Measurements from ENCODE around the gene BAZ1B. TPM values are rescaled to one million over a fixed set of nuclear protein-coding genes. Genes with fewer than 3 reads are reported as not detected.
"Not testable (repeated sequence)": the region's sequence is repeated elsewhere in the genome, so short reads cannot be mapped to it uniquely, and the experiment has no call there.

BAZ1B gene
- total RNA-seq, 1 experiment from 2014 or later: 81.9 TPM

DNA sequence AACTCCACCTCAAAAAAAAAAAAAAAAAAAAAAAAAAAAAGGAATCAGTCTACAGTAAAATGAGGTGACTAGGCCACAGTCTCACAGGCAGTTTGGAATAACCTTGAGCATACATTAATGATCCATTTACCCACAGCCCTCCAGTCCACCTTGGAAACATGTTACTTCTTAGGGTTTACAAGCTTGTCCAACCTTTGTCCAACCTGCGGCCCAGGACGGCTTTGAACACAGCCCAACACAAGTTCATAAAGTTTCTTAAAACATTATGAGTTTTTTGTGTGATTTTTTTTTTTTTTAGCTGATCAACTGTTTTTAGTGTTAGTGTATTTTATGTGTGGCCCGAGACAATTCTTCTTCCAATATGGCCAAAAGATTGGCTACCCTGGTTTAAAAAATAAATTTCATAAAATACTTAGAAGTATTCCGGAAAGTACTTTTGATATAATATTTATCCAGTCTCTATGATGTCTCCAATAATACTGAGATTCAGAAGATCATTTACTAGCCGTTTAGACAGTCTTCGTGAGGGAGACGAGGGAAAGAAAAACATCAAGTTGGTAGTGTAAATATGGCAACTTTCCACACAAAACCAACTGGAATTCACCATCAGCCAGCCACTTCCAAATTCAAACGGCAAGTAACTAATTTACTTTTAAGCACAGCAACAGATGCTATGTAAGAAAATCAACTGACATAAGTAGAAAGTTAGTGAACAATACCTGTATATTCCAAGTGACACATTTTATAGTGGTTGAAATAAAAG, 9.9 kb downstream of the BAZ1B start:
- DNase-seq (ENCODE audit: extremely low read depth, low read depth): no peak

GRCh38 chr7:73509463-73509862, 12.6 kb downstream of the BAZ1B start:
- DNase-seq (ENCODE audit: extremely low read depth, low read depth): no peak

- DNase-seq (ENCODE audit: extremely low read depth, low read depth): no peak
Observed at GRCh38 chr7:73507556-73507955, 14.5 kb downstream of the BAZ1B start.

GRCh38 chr7:73504920-73505319, 17.2 kb downstream of the BAZ1B start:
- no peak for DNase-seq (ENCODE audit: extremely low read depth, low read depth)

- DNase-seq (ENCODE audit: extremely low read depth, low read depth): no peak
Observed at GRCh38 chr7:73504017-73504416, 18.1 kb downstream of the BAZ1B start.

- no peak for DNase-seq (ENCODE audit: extremely low read depth, low read depth)
Observed at GRCh38 chr7:73503229-73503628, 18.9 kb downstream of the BAZ1B start.

DNA sequence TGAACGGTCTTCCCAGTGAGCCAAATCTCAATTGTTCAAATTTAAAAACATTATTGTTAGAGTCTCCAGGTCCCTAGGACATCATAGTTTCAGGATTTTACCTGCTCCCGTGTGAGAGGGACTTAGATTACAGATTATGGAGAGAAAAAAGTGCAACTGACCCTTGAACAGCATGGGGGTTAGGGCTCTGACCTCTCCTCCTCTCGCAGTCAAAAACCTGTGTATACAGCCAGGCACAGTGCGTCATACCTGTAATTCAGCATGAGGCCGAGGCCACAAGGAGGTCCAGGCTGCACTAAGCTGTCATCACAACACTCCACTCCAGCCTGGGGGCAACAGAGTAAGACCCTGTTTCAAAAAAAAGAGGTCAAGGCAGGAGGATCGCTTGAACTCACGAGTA, 25.5 kb downstream of the BAZ1B start:
- no peak for DNase-seq (ENCODE audit: extremely low read depth, low read depth)

GRCh38 chr7:73495507-73495906, 26.6 kb downstream of the BAZ1B start:
- not testable (repeated sequence) for DNase-seq (ENCODE audit: extremely low read depth, low read depth)

DNA sequence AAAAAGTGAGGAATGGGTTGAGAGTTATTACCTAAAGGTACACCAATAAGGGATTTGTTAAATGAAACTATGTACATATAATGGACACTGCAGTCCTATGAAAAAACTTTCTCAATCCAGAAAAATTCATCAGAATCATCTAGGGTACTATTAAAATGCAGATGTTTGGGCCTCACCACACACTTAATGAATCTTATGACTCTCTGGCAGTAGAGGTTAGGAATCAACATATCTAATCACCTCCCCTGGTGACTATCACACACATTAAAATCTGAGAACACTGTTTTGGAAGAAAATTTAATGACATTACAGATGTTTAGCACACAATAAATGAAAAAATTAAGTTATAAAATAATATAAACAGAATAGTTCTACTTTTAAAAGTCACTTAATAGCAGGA, 32.1 kb downstream of the BAZ1B start:
- DNase-seq (ENCODE audit: extremely low read depth, low read depth): no peak

- DNase-seq (ENCODE audit: extremely low read depth, low read depth): no peak
Observed at GRCh38 chr7:73487486-73487885, 34.6 kb downstream of the BAZ1B start.

DNA sequence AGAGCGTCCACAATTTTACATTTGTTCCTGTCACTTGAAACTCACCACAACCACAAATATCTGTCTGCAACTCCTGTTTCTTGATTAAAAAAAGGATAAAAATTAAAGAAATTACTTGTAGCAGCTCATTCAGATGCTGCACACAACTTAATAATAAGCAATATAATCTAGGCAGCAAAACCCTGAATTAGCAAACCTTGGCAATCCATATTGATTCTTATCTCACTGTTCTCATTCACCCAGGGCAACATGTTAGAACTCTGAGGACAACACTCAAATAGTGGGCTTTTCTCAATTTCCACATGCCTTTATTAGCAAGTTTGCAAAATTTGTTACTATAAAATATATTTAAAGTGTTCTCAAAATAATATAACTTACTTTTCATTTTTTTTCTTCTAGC, 38.9 kb downstream of the BAZ1B start:
- DNase-seq (ENCODE audit: extremely low read depth, low read depth): no peak

- no peak for DNase-seq (ENCODE audit: extremely low read depth, low read depth)
Observed at GRCh38 chr7:73482746-73483145, 39.3 kb downstream of the BAZ1B start.

DNA sequence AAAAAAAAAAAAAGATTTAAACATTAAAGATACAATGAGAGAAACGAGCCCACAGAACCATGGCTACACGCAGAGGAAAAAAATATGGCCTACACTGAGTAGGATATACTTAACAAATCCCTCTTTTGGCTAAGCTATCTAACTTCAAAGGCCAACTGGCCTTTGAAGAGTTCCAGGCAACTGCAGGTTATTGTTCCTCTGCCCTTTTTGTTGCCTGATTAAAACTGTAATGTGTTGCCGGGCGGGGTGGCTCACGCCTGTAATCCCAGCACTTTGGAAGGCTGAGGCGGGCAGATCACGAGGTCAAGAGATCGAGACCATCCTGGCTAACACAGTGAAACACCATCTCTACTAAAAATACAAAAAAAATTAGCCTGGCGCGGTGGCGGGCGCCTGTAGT, 40.6 kb downstream of the BAZ1B start:
- not testable (repeated sequence) for DNase-seq (ENCODE audit: extremely low read depth, low read depth)

GRCh38 chr7:73478549-73478948, 43.5 kb downstream of the BAZ1B start:
- no peak for DNase-seq (ENCODE audit: extremely low read depth, low read depth)

GRCh38 chr7:73477376-73477775, 44.7 kb downstream of the BAZ1B start:
- no peak for DNase-seq (ENCODE audit: extremely low read depth, low read depth)

DNA sequence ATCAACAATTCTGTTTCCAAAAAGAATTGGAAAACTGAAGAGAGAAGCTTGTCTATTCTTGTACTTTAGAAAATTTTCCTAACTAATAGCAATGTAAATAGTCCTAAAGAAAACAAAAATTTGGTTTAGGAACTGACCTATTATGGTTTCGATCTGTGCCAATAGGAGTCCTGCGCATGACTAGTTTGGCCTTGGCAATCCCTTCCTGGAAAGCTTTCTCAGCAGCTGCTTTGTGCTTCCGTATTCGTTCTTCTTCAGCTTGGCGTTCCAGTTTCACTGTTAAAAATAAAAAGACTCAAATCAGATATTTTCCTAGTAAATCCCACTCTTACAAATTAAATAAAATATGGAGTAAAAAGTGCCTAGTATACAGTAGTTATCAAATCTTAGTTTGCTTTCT, 51.9 kb downstream of the BAZ1B start:
- DNase-seq (ENCODE audit: extremely low read depth, low read depth): no peak

GRCh38 chr7:73467046-73467445, 55.0 kb downstream of the BAZ1B start:
- not testable (repeated sequence) for DNase-seq (ENCODE audit: extremely low read depth, low read depth)

- no peak for DNase-seq (ENCODE audit: extremely low read depth, low read depth)
Observed at GRCh38 chr7:73466112-73466511, 56.0 kb downstream of the BAZ1B start.

DNA sequence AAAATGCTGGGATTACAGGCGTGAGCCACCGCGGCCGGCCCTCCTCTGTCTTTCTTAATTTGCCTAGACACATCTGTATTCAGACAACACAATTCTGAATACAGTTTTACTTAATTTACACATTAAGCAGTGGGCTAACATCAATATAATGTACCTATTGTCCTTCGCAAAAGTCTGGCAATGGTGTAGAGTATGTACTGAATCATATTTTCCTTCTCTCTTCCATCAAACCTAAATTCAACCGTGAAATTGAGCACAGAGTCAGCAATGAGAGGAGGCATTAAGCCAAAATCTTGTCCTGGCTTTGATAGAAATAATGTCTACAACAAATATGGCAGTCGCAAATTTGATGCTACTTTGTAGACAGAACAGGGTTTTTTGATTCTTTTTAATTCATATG, 58.1 kb downstream of the BAZ1B start:
- no peak for DNase-seq (ENCODE audit: extremely low read depth, low read depth)

- no peak for DNase-seq (ENCODE audit: extremely low read depth, low read depth)
Observed at GRCh38 chr7:73463260-73463659, 58.8 kb downstream of the BAZ1B start.

DNA sequence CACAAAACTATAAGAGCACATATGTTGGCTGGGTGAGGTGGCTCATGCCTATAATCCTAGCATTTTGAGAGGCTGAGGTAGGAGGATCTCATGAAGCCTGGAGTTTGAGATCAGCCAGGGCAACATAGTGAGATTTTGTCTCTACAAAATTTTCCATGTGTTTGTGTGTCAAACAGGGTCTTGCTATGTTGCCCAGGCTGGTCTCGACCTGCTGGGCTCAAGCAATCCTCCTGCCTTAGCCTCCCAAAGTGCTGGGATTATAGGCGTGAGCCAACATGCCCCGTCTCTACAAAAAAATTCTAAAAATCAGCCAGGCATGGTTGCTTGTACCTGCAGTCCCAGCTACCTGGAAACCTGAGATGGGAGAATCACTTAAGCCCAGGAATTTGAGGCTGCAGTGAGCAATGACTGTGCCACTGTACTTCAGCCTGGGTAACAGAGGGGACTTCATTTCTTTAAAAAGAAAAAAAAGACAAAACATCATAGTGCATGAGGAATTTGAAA, 60.3 kb downstream of the BAZ1B start:
- DNase-seq (ENCODE audit: extremely low read depth, low read depth): no peak

DNA sequence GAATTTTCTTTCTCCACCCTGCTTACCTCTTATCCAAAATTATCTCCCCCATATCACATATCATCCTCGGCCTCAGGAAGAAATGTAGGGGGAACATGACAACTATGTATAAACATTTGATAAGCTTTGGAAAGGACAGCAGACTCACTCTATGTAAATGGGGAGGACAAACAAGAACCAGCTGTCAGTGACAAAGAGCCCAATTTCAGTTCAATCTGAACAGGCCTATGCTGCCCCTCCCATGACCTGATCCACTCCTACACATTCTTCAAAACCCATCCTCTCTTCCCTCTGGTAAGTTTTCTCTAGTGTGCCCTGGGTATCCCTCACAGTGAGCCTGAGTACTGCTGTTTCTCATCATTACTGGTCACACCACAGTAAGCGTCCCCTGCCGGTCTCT, 67.7 kb downstream of the BAZ1B start:
- no peak for DNase-seq (ENCODE audit: extremely low read depth, low read depth)
